HG02588 (cell line): ENCODE data around the gene VIM.

Experiments used
- ATAC-seq: cut with Tn5 transposase; IDR thresholded peaks from one replicate; pipeline ENCODE4 v1.9.1; 2021; ENCODE audit warnings: mild to moderate bottlenecking, moderate library complexity; ENCODE audit not compliant: unreplicated experiment

The VIM gene

DNA sequence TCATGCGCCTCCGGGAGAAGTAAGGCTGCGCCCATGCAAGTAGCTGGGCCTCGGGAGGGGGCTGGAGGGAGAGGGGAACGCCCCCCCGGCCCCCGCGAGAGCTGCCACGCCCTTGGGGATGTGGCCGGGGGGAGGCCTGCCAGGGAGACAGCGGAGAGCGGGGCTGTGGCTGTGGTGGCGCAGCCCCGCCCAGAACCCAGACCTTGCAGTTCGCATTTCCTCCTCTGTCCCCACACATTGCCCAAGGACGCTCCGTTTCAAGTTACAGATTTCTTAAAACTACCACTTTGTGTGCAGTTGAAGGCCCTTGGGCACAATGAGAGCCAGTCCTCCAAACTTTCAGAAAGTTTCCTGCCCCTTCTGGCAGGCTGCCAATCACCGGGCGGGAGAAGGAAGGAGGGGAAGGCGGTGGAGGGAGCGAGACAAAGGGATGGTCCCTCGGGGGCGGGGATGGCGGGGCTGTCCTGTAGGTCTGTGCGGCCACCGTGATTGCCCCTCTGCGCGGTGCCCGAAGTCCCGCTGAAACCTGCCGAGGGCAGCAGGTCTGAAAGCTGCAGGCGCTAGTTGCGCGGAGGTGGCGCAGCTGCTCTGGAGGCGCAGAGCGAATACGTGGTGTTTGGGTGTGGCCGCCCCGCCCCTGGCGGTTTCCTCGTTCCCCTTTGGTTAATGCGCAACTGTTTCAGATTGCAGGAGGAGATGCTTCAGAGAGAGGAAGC, 2.1 kb downstream of the VIM start:
- peak; percentile 43 for ATAC-seq

DNA sequence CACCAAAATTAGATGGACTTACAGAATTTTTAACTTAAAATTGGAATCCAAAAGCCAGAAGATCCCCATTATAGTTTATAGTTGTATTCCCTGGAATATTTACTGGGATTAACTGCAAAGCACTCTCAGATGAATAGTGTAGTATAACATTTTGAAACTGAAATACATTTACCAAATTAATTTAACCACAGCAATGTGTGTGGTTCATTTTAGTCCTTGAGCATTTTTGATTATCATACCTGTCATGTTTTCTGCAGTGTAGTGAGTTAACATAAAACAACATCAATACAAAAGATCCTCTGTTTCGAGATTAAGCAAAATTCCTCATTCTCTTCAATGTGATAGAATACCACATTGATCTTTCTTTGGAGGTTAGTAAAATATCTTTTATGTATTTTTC, 3.7 kb downstream of the VIM start:
- no peak for ATAC-seq

DNA sequence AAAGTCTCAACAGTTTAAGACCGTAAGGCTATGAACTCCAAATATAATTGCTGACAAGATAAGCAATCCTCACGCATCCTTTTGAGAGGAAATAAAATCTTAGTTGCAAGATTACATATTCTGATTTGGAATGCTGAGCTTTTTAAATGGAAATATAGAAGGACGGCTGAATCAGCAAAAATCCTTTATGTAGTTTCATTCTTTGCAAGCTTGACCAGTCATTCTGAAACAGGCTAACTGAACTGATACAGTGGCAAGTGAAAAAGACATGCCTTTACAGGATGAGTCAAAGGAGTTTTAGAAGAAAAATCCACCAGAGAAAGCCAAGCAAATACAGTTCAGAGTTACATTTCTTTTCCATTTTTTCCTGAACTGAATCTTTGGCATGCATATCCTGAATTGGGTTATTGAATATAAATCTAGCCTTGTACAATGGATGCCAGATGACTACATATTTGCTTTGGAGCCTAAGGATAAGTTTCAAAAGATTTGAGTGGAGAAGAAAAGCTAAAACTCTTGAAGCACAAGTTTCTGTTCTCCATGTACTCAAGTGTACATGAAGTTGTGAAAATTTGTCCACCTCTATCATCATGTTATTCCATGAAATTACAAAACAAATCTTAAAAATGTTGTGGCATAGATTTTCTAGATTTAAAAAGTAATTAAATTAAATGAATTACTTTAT, 4.4 kb downstream of the VIM start:
- ATAC-seq: no peak

DNA sequence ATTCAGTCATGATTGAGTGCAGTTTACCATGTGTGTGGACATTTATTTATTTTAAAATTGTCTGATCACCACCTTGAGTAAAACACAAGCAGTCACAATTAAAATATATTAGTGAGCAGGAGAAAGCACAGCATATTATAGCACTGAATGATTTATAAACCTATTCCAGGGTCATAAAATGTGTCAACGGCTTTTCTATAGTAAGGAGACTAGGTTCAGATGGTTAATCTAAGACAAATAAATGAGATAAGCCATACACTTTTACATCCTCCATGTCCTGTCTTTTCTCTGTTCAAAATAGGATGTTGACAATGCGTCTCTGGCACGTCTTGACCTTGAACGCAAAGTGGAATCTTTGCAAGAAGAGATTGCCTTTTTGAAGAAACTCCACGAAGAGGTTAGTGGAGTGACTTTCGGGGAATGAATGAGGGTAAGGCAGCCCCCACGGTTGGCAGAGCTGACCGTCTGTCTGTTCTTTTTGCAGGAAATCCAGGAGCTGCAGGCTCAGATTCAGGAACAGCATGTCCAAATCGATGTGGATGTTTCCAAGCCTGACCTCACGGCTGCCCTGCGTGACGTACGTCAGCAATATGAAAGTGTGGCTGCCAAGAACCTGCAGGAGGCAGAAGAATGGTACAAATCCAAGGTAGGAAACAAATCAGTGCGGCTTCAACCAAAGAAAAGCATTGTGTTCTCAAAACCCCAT, 5.4 kb downstream of the VIM start:
- no peak for ATAC-seq

DNA sequence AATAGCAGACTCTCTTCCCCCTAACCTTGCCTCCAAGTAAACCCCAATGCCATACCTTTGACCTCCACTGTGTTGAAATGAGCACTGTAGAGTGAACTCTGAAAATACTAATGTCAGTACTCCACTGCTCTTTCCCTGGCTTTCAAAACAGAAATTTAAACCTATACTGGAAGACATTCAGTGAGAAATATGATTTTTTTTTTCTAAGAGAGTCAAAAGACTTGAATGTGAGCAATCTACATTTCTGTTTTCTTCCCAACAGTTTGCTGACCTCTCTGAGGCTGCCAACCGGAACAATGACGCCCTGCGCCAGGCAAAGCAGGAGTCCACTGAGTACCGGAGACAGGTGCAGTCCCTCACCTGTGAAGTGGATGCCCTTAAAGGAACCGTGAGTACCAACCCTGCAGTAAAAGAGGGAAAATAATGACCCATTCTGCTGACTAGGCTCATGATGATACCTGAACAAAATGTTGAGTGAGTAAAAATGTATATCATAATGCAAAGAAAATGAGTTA, 6.4 kb downstream of the VIM start:
- ATAC-seq: no peak

DNA sequence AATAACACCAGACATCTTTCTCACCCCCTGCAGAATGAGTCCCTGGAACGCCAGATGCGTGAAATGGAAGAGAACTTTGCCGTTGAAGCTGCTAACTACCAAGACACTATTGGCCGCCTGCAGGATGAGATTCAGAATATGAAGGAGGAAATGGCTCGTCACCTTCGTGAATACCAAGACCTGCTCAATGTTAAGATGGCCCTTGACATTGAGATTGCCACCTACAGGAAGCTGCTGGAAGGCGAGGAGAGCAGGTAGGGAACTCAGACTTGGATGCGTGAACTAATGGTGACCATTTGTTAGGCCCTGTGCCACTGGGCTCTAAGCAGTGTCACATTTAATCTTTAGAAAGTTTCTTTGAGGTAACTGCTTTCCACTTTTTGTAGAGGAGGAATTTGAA, 7.1 kb downstream of the VIM start:
- ATAC-seq: no peak

DNA sequence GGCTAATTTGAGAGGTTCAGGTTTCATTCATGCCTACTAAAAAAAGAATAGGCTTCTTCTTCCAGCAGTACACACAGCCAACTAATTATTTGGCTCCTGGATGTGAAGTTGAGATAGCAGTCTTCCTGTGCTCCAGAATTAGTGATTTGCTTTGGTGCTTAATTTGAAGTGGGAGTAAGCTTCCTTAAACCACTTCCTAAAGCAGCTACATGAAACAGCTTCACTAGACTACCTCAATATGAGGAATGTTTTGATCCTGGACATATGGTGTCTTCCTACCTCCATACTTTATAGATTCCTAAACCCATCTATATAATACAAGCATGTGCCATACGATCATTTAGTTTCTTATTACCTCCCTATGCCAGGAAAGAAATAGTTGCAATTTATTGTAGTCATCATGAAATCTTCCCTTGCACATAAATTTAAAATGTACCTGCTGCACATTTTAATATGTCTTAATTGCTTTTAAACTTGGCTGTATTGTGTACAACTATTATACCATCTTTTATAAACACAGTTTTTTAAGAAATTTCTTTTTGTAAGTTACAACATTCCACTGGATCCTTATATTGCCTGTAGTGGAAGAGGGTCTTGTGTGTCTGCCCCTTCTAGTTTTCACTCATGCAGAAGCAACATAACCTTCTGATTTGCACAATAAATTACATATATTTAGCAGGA, 8.6 kb downstream of the VIM start:
- ATAC-seq: no peak

DNA sequence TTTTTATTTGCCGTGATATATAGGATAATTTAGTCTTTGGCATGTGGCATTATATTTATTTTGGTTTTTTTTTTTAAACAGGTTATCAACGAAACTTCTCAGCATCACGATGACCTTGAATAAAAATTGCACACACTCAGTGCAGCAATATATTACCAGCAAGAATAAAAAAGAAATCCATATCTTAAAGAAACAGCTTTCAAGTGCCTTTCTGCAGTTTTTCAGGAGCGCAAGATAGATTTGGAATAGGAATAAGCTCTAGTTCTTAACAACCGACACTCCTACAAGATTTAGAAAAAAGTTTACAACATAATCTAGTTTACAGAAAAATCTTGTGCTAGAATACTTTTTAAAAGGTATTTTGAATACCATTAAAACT, 9.1 kb downstream of the VIM start:
- ATAC-seq: no peak

DNA sequence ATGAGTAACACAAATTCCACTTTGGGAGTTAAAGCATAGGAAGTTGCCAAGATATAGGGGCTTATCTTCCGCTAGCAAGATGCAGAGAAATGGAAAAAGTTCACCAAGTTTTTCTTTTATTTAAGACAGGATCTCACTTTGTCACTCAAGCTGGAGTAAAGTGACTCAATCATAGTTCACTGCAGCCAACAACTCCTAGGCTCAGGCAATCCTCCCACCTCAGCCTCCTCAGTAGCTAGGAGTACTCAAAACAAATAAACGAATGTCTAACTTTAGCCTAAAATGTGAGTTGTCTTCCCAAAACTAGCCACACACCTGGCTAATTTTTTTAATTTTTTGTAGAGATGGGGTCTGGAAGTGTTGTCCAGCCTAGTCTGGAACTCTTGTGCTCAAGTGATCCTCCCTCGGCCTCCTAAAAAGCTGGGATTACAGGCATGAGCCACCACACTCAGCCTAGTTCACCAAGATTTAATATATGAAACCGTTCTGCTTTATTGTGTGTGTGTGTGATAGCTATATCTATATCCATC, 9.9 kb downstream of the VIM start:
- no peak for ATAC-seq

DNA sequence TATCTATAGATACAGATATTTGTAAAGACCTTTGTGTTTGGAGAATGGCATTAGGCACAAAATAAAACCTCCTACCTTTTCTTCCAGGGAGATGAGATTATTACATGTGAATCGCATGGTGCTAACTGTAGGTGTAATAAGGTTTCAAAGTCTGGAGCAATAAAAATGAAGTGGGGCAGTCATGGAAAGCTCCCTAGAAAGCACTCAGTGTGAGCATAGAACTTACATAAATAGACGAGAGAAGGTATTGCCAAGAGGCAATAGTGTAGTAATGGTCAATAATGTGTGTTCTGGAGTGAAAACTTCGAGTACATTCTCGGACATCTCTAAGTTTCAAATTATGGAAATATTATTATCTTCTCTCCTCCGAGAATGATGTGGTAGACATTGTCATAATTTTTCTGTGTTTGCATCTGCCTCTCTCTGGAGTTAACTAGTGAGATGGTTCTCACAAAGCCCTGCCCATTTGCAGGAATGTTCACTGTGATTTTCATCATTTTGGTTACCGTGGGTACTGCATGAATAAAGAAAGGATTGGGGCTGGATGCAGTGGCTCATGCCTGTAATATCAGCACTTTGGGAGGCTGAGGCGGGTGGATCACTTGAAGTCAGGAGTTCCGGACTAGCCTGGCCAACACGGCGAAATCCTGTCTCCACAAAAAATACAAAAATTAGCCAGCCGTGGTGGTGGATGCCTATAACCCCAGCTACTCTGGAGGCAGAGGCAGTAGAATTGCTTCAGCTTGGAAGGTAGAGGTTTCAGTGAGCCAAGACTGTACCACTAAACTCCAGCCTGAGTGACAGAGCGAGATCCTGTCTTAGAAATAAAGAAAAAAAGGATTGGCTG, 10.6 kb downstream of the VIM start:
- ATAC-seq: no peak

DNA sequence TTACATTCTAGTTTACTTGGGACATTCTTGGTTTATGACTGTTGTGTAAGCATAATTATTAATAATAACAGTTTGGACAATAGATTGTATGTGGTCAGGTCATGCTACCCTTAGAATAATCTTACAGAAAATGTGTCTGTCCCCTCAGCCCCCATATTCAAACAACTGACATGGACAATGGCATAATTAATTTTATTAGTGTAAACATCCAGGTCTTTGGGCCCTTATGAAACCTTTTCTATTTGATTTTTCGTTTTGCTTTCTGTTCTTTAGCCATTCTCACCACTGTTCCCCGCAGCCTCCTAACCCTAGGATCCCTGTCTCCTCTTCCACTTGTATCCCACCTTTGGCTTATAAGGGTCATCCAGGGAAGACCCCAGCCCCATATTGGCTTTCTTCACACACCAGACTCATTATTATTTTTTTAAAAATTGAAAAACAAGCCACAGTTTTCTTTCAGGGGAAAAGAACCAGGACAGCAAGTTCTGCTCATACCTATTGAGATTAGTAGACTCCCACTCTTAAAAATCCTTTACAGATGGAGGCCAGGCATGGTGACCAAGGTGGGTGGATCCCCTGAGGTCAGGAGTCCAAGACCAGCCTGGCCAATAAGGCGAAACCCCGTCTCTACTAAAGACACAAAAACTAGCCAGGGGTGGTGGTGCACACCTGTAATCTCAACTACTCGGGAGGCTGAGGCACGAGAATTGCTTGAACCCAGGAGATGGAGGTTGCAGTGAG, 11.5 kb downstream of the VIM start:
- ATAC-seq: no peak

DNA sequence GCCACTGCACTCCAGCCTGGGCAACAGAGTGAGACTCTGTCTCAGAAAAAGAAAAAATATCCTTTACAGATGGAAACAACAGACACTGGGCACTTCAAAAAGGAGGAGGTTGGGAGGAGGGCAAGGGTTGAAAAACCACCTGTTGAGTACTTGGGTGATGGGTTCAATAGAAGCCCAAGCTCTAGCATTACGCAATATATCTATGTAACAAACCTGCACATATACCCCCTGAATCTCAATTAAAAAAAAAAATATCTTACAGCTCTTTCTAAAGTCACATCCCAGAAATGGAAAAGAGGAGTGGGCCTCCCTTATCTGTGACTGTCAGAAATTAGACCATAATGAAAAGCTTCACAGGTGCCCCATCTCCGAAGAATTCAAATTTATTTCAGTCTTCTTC, 12.1 kb downstream of the VIM start:
- ATAC-seq: no peak

DNA sequence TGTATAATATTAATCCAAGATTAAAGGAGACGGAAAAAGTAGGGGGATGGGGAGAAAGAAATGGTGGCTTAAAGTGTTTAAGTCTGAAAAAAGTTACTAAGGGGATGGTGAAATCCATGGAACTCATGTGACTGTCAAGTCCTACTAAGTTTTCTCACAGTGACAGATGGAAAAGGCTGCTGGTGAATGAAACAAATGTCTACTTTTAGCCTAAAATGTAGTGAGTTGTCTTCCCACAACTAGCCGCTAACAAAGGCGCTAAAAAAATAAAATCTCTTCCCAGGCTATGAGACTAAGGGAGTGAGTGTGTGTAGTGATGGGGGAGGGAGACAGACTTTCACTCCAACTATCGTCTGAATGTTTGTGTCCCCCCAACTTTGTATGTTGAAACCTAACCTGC, 12.6 kb downstream of the VIM start:
- ATAC-seq: no peak

DNA sequence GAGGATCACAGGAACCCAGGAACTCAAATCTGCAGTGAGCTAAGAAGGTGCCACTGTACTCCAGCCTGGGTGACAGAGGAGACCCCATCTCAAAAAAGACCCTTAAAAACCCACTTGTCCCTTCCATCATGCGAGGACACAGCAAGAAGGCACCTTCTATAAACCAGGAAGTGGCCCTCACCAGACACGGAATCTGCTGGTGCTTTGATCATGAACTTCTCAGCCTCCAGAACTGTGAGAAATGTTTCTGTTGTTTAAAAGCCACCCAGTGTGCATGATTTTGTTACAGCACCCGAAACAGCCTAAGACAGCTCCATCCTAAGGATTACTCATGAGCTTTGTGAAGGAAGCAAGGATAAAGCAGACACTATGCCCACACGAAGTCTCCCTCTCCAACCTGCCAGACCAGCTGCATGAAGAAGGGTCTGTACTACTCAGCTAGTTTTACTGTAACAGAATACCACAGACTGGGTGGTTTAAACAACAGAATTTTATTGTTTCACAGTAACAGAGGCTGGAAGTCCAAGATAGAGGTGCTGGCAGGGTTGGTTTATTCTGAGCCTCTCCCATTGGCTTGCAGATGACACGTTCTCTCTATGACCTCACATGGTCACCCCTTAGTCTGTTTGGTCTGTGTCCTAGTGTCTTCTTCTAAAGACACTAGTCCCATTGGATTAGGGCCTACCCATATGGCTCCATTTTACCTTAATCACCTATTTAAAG, 13.7 kb downstream of the VIM start:
- no peak for ATAC-seq

DNA sequence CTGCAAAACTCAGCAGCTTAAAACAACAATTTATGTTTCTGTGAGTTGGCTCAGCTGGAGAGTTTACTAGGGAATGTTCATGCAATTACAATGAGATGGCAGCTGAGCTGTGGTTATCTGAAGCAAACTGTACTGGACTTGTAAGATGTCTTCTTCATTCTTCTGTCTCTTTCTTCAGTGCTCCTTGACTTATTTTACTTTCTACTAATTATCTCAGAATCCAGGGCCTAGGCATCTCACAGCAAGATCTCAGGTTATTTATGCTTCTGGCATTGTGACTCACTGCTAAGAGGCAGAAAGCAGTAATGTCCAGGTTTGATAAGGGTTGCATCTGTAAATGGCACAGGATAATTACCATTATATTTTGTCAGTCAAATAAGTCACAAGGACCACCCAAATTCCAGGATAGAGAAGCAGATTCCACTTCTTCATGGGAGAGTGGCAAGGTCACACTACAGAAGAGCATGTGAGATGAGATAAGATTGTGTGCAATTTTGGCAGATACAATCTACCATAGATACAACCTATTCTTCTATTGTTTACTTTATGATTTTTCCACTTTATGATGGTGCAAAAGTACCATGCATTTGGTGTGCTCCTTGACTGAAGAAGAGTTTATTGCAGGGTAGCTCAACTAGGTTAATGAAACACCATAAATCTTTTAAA, 16.8 kb downstream of the VIM start:
- no peak for ATAC-seq

DNA sequence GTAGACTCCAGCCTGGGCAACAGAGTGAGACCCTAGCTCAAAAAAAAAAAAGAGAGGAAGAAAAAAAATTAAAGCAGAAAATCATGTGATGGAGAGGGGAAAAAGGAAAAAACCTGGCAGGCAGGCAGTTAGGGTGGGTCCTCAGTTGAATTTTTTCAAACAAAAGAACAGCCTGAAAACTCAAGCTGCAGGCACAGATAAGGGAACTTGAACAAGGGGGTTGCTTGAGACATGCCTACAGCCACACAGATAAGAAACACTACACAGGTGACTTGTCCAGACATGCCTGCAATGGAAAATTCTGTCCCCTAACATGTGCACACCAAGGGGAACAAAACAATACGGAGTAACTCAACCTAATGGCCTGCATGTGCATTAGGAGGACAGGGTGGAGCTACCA, 19.2 kb downstream of the VIM start:
- no peak for ATAC-seq

DNA sequence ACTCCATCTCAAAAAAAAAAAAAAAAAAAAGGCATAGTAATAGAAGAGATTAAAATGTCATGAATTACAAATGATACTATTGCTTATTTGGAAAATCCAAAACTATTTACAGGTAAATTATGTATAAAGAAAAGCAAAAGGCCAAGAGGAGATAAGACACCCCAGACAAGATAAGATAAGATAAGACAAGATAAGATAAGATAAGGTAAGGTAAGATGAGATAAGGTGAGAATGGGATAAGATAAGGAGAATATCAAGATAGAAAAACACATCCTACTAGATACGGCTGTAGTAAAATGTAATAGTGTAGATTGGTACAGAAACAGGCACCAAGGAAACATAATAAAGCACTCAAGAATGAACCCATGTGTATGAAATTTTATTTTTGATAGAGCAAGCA, 20.9 kb downstream of the VIM start:
- ATAC-seq: no peak

DNA sequence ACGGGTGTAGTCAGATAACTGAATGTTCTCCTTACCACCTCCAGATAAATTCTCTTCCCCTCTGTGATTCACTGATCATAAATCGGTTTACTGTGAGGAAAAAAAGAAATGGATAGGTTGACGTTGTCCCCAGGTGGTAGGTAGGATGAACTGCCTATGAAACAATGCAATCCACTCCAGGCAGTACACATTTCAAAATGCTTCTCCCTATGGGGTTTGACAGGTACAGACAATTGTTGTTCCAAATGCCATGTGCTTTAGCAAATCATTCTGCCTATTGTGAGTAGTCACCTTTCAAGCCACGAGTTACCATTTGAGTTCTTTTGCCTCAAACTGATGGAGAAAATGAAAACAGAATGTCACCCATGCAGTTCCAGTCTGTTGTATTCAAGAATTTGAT, 21.8 kb downstream of the VIM start:
- no peak for ATAC-seq
